GM23338 (cell line): ENCODE measurements around the gene SLC15A1.

Experiments
- CREB1 ChIP-seq: fragments of 250-450 bp; sonication (Bioruptor Pico); IDR thresholded peaks from 2 replicates; pipeline ENCODE4 v1.5.0; 2020; ENCODE audit warnings: low read depth, mild to moderate bottlenecking, moderate library complexity
- CTCF ChIP-seq, 2 experiments: fragments of 200-600 bp in 1 of 2; sonication (generic) in 1 of 2; conservative IDR thresholded peaks; 2 replicates each; pipeline versions ENCODE4 v1.5.1 to v1.6.1; 2016 to 2017; ENCODE audit warnings: antibody characterized with exemption in 2 of 2, low read depth in 2 of 2, mild to moderate bottlenecking in 2 of 2, moderate library complexity in 1 of 2
- EZH2 ChIP-seq: fragments of 200-600 bp; sonication (generic); IDR thresholded peaks from one replicate; pipeline ENCODE4 v1.8.0; 2017; ENCODE audit warnings: antibody characterized with exemption, mild to moderate bottlenecking, low read depth; ENCODE audit not compliant: unreplicated experiment
- EZH2phosphoT487 ChIP-seq: fragments of 200-600 bp; sonication (generic); IDR thresholded peaks from one replicate; pipeline ENCODE4 v1.8.1; 2018; ENCODE audit warnings: antibody characterized with exemption; ENCODE audit not compliant: unreplicated experiment
- JUNB ChIP-seq: IDR thresholded peaks from one replicate; pipeline ENCODE4 v1.6.1; 2016; ENCODE audit warnings: antibody characterized with exemption; ENCODE audit not compliant: unreplicated experiment
- NANOG ChIP-seq: IDR thresholded peaks from 2 replicates; pipeline ENCODE4 v1.6.1; 2016; ENCODE audit warnings: antibody characterized with exemption, borderline replicate concordance
- POLR2AphosphoS5 ChIP-seq: IDR thresholded peaks from 2 replicates; pipeline ENCODE4 v1.6.1; 2016; ENCODE audit warnings: antibody characterized with exemption, low read depth
- REST ChIP-seq: IDR thresholded peaks from one replicate; pipeline ENCODE4 v1.6.1; 2018; ENCODE audit warnings: antibody characterized with exemption; ENCODE audit not compliant: unreplicated experiment
- STAT1 ChIP-seq: IDR thresholded peaks from one replicate; pipeline ENCODE4 v1.6.1; 2016; ENCODE audit warnings: antibody characterized with exemption; ENCODE audit not compliant: unreplicated experiment
- ZNF331 ChIP-seq: fragments of 250-450 bp; sonication (Bioruptor Pico); IDR thresholded peaks from 2 replicates; pipeline ENCODE4 v1.5.0; 2020; ENCODE audit warnings: low read depth, mild to moderate bottlenecking, moderate library complexity
- TF ChIP-seq, protein P1 (sequence below): IDR thresholded peaks from 2 replicates; pipeline ENCODE4 v1.6.1; 2016; ENCODE audit warnings: antibody characterized with exemption

GRCh38 chr13:98650396-98651107 lies 101.9 kb downstream of the SLC15A1 start:
- TF ChIP-seq EZH2phosphoT487 (no peak), REST (no peak), CREB1 (no peak), EZH2 (no peak), CTCF (conservative IDR thresholded peaks at IDR 0.05; ENCODE audit: low read depth in 2 of 2) (no peak), STAT1 (no peak), POLR2AphosphoS5 (no peak), JUNB (no peak), ZNF331 (no peak), NANOG (no peak)
- TF ChIP-seq, protein P1, sequence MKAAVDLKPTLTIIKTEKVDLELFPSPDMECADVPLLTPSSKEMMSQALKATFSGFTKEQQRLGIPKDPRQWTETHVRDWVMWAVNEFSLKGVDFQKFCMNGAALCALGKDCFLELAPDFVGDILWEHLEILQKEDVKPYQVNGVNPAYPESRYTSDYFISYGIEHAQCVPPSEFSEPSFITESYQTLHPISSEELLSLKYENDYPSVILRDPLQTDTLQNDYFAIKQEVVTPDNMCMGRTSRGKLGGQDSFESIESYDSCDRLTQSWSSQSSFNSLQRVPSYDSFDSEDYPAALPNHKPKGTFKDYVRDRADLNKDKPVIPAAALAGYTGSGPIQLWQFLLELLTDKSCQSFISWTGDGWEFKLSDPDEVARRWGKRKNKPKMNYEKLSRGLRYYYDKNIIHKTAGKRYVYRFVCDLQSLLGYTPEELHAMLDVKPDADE, result no peak
